Measurements from ENCODE around the gene DSCAML1. TPM values are rescaled to one million over a fixed set of nuclear protein-coding genes. Genes with fewer than 3 reads are reported as not detected.

Gene DSCAML1
- total and polyA plus RNA-seq, 2 of the 8 experiments (the other 6 are each of a cell fraction or from before 2014, with no cell fraction given), result 0.19 to 0.24 TPM

DNA sequence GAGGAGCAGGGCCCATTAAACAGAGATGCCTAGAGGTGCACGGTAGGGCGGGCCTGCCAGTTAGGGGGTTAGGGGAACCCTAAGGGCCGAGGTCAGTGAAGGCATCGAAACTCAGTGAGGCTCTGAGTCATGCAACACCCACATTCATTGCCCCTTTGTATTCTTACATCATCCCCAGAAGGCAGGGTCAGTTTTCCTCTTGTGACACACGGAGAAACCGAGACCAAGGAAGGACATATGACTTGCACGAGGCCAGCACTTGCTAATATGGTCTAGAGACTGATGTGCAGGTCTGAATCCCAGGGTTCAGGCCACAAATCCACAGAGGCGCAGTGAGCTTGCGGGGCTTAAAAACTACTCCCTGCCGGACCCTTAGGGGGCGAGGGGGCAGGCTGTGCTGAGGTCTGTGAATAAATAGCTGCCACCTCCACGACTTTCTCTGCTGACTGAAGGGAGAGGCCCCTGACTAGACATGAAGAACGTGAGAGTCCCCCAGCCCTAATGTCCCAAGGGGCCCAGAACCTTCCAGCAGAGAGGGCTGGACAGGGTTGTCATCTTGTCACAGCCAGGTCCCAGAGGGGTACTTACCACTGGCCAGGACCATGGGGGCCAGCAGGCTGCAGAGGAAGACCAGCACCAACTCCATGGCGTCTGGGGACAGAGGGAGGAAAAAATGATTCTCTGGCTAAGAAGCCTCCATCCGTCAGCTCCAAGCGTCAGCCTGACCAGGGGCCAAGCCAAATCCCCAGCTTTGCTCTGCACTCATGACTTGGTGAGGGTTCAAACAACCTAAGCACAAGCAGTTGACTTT, 45.3 kb upstream of the DSCAML1 start (continued):
- no peak for TF ChIP-seq KDM5A (IDR thresholded peaks at IDR 0.05; ENCODE audit: low read length)
- TF ChIP-seq TCF12 (IDR thresholded peaks at IDR 0.05; ENCODE audit: low read depth, low read length), result no peak
- no peak for TF ChIP-seq KDM4A (IDR thresholded peaks at IDR 0.05; ENCODE audit: low read depth, low read length, severe bottlenecking)
- no peak for TF ChIP-seq SAP30 (IDR thresholded peaks at IDR 0.05; ENCODE audit: insufficient read depth, insufficient replicate concordance, low read length)
- no peak for TF ChIP-seq RNF2 (IDR thresholded peaks at IDR 0.05; ENCODE audit: borderline replicate concordance, low read depth, low read length, missing control alignments, poor library complexity, severe bottlenecking)
- no peak for TF ChIP-seq HDAC2 (IDR thresholded peaks at IDR 0.05; ENCODE audit: borderline replicate concordance in 1 of 2, low read depth in 2 of 2, low read length in 2 of 2)
- no peak for TF ChIP-seq EP300 (IDR thresholded peaks at IDR 0.05; ENCODE audit: borderline replicate concordance in 1 of 2, low read depth in 2 of 2, low read length in 2 of 2)

Measured in H1 (cell line).